ENCODE measurements around the gene GPR156.
"Not testable (repeated sequence)": the region's sequence is repeated elsewhere in the genome, so short reads cannot be mapped to it uniquely, and the experiment has no call there.

GPR156 gene

DNA sequence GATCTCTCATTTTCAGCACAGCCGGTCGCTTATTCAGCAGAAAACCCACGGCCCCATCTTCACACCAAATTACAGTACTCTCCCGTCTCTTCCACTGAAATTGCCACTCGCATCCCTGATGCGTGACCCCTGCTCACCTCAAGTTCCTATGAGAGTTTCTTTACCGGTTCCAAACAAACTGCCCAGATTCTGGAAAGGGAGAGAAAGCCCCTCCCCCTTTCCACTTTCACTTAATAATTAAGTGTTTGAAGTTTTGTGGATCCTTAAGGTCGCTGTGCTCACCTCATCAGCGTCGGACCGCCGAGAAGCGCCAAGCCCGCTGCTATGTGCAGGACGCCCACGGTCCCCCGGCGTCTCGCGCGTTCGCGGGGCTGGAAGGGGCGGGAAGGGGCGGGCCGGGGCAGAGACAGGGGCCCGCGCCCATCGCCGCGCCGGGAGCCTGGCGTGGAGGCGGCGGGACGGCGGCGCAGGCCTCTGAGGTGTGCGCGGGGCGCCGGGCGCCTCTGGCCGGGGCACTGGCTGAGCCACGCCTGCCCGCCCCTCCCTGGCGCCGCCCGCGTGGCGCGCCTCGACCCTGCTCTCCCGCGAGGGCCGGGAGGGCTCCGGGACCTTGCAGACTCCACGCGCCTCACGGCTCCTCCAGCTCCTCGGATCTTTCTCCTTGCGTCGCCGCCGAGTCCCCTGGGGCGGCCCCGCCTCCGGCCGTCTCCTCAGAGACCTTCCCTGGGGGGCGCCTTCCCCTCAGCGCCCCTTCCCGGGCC lies at the start of gene GPR156:
TSS of gene GPR156 (minus strand) at position 476 of the 761 bp plus-strand sequence. CDS start 41,124 bp downstream, outside the sequence.
- DNase-seq (ENCODE audit: insufficient read length, low spot score) = no peak
- TF ChIP-seq POLR2A (IDR thresholded peaks at IDR 0.05; ENCODE audit: low read depth, low read length) = no peak; the same call in 1 of the 2 replicates
- FAIRE-seq = no peak

DNA sequence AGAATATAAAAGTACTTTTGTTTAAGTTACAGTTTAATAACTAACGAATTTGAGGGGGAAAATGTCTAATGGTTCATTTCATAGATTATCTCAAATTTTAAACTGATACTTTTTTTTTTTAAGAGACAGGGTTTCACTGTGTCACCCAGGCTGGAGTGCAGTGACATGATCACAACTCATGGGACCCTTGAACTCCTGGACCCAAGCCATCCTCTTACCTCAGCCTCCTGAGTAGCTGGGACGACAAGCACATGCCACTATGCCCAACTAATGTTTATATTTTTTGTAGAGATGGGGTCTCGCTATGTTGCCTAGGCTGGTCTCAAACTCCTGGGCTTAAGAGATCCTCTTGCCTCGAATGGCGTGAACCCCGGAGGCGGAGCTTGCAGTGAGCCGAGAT lies 47.6 kb upstream of the GPR156 start:
- DNase-seq (ENCODE audit: insufficient read length, low spot score) = no peak
- TF ChIP-seq POLR2A (IDR thresholded peaks at IDR 0.05; ENCODE audit: low read depth, low read length) = no peak
- no peak for FAIRE-seq

DNA sequence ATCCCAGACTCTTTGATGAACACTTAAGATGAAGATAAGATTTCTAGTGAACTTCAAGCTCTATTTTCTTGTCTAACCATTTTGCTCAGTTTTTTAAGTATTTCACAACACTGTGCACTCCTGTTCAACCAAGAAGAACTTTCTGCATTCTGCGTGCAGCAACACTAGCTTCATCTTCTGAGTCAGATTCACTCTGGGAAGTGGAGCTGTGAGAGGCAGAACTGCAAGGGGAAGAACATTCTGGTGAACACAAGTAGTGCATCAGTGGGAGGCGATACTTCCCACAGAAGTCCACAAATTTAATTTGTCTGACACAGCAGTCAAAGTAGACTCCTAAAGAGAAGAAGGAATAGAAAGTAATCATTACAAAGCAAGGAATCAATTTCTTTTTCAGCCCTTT lies 46.1 kb upstream of the GPR156 start:
- FAIRE-seq (peak; percentile 27), DNase-seq (ENCODE audit: insufficient read length, low spot score) (no peak)
- TF ChIP-seq POLR2A (IDR thresholded peaks at IDR 0.05; ENCODE audit: low read depth, low read length) = no peak

DNA sequence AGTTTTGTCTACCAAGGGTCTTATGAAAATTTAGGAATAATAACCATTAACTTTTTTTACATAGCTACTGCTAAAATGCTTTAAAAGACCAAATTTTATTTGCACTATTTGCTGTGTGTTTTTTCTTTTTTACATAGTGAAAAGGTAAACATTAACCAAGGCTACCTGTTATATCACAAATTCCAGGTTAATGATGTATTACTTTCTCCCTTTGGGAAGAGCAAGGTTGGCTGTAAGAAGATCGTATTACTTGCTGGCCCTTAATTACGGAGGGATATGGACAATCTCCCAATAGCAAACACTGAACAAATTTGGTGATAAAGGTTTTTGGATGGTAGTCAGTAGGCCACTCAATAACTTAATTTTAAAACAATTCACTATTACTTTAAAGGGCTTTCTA lies 41.8 kb upstream of the GPR156 start:
- no peak for FAIRE-seq
- TF ChIP-seq POLR2A (IDR thresholded peaks at IDR 0.05; ENCODE audit: low read depth, low read length) = no peak
- DNase-seq (ENCODE audit: insufficient read length, low spot score) = no peak

DNA sequence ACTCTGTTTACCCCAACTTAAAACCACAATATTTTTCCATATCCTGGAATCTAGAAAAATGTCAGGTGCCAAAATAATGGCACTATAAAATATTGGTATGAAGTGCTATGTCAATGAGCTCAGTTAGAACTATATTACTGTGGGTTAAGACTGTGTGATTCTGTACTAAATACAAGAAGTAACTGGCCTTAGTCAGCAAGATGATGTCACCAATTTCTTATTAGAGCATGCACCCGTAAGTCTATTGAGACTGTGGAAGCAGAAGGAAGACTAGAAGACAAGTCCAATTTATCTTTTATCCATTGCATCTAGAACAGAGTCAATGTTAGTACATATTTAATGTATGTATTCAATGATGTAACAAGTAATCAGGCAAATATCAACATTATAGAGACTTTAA lies 39.2 kb upstream of the GPR156 start:
- TF ChIP-seq POLR2A (IDR thresholded peaks at IDR 0.05; ENCODE audit: low read depth, low read length) = no peak
- DNase-seq (ENCODE audit: insufficient read length, low spot score) (no peak), FAIRE-seq (peak; percentile 97)

DNA sequence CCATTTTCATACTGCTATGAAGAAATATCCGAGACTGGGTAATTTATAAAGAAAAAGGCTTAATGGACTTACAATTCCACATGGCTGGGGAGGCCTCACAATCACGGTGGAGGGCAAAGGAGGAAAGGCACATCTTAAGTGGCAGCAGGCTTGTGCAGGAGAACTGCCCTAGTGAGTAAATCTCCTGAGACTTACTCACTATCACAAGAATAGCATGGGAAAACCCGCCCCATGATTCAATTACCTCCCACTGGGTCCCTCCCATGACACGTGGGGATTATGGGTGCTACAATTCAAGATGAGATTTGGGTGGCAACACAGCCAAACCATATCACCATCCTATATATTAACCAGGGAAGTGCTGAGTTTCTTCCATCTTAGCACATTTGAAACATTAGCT lies 38.7 kb upstream of the GPR156 start:
- FAIRE-seq; DNase-seq (ENCODE audit: insufficient read length, low spot score): not testable (repeated sequence)

DNA sequence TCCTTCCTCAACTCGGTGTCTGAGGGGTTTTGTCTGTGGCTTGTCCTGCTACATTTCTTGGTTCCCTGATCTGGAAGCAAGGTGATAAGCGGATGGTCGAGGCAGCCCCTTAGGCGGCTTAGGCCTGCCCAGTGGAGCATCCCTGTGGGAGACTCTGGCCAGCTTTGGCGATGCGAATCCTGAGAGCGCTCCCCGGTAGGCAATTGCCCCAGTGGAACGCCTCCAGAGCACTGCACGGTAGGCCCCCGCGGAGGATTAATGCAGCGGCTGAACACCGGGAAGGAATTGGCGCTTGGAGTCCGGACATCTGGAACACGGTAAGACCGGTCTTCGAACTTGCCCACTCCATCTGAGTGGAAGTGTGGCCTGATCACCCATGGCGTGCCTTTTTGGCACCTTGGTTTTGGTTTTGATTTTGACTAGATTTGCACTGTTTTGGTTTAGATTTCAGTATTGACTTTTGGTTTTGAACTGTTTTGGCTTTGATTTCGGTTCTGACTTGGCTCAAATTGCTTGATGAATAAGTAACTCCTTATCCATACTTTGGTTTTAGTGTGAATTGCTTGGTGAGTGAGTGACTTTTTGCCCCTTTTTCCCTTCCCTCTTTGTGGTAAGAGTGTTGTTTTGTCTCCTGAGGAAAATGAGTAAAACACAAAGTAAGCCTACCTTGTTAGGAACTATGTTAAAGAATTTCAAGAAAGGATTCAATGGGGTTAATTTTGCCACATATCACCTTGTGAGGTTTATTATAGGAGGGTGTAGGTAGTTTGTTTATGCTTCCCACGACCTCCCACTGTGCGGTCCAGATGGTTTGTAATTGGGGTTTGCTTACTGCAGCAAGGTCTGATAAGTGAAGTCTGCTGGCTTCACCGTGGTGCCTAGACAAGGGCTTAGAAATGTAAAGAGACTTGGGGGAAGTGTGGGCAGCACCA lies 27.1 kb upstream of the GPR156 start:
- TF ChIP-seq POLR2A (IDR thresholded peaks at IDR 0.05; ENCODE audit: low read depth, low read length) = no peak
- DNase-seq (ENCODE audit: insufficient read length, low spot score) = no peak
- no peak for FAIRE-seq

DNA sequence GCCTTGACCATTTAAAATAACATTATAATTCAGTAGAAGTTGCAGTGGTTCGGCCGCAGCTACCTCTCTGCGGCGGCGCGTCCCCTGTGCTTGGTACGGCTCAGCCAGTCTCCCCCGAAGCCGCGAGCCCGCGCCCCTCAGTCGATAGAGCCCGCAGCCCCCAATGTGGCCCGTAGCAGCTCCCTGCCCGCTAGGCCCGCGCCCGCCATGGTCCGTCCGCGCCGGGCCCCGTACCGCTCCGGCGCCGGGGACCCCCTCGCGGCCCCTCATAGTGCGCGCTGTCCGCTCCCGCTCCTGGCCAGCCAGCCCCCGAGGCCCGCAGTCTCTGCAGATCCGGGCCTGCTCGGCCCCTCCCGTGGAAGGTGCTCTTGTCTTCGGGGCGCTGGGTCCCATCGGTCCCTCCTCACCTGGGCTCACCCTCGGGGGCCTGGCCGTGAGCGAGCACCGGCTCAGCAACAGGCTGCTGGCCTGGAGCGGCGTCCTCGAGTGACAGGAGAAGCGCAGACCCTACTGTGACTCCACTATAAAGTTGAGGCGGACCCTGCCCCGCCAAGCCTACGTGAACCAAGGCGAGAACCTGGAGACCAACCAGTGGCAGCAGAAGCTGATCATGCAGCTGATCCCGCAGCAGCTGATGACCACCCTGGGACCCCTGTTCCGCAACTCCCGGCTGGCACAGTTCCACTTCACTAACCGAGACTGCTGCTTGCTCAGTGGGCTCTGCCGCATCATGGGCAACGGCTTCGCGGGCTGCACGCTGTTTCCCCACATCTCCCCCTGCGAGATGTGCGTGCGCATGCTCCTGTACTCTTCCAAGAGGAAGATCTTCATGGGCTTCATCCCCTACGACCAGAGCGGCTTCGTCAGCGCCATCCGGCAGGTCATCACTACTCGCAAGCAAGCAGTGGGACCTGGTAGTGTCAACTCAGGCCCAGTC lies 21.8 kb upstream of the GPR156 start:
- no peak for TF ChIP-seq POLR2A (IDR thresholded peaks at IDR 0.05; ENCODE audit: low read depth, low read length)
- no peak for FAIRE-seq
- no peak for DNase-seq (ENCODE audit: insufficient read length, low spot score)

DNA sequence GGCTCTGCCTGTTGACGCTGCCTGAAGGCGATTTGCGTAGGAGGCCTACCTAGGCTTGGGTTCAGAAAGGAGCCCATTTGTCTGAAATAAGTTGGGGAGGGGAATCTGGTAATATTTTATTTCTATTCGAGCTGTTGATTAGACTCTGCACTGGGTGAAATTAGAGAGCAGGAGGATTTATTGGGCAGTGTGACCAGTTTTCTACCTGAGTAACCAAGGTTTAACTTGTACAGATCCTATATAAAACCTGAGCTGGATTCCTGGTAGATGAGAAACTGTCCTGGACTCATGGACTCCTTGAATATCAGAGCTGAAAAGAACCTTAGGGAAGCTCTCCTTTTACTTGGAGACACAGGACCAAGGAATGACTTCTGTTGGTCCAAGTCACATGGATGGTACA lies 19.6 kb upstream of the GPR156 start:
- DNase-seq (ENCODE audit: insufficient read length, low spot score) (no peak), FAIRE-seq (no peak)
- TF ChIP-seq POLR2A (IDR thresholded peaks at IDR 0.05; ENCODE audit: low read depth, low read length) = no peak

DNA sequence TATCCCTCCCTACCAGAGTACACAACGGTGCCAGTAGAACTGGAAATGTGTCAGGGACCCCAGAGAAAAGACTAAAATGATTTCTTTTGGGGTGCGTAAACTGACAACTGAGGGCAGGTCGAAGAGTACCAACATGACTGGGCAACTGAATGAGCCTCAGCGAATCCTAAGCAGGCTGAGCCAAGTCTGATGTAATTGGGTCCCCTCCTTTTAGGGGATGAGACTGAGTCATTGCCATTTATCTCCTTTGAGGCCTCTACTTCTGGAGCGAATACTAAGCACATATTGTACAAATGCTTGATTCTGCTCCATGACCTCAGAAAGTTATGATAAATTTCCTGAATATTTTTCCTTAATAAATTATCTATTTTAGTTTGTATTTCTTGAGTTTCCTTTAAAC lies 17.3 kb upstream of the GPR156 start:
- FAIRE-seq = no peak
- no peak for TF ChIP-seq POLR2A (IDR thresholded peaks at IDR 0.05; ENCODE audit: low read depth, low read length)

DNA sequence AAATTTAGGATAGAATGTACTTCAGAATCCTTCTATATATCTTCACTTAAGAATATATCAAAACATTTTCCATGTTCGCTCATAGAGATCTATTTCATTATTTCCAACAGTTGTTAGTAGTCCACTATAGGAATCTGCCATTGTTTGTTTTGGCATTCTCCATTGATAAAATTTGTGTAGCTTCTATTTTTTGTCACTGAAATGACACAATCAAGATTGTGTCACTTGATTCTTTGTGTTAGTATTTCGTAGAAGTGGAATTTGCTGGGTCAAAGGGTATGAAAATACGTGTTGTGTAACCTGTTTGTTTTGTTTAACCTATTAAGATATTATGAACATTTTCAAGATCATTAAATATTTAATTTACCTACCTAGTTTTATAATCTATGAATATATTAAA lies 15.9 kb upstream of the GPR156 start:
- TF ChIP-seq POLR2A (IDR thresholded peaks at IDR 0.05; ENCODE audit: low read depth, low read length) = no peak
- FAIRE-seq (no peak), DNase-seq (ENCODE audit: insufficient read length, low spot score) (no peak)

More for the DNA sequence above, 17.3 kb upstream of the GPR156 start:
- no peak for DNase-seq (ENCODE audit: insufficient read length, low spot score)

DNA sequence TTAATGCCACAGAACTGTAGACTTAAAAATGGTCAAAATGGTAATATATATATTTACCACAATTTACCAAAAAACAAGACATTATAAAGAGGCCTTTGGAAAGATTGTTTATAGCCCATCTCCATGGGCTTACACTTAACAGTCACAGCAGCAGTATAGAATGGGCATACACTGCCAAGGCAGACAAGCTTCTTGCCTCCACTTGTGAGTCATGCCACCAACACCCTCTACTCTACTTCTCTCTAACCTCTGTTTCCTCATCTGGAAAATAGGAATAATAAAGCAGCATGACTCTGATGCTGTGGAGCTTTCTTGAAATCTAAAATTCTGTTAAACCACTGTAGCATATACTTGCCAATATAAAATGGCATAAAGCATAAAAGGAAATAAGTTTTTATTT lies 14.4 kb upstream of the GPR156 start:
- DNase-seq (ENCODE audit: insufficient read length, low spot score) (no peak), FAIRE-seq (peak; percentile 6)
- no peak for TF ChIP-seq POLR2A (IDR thresholded peaks at IDR 0.05; ENCODE audit: low read depth, low read length)

DNA sequence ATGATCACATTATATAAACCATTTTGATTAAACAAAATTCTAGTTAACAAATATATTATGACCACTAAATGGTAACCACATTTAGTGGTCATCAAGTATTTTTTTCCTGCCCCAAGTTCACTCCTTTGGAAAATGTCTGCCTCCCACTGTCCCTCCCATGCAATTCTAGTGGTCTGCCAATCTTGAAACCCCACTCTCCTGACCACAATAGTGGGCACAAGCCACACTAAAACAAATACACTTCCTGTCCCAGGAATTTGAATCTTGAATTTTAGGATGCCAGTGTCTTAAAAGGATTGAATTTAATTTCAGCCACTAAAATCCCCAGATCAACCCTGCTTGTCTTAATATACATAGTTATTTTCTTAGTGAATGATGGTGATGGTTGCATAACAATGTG lies 14.0 kb upstream of the GPR156 start:
- FAIRE-seq = no peak
- DNase-seq (ENCODE audit: insufficient read length, low spot score) = no peak
- no peak for TF ChIP-seq POLR2A (IDR thresholded peaks at IDR 0.05; ENCODE audit: low read depth, low read length)

DNA sequence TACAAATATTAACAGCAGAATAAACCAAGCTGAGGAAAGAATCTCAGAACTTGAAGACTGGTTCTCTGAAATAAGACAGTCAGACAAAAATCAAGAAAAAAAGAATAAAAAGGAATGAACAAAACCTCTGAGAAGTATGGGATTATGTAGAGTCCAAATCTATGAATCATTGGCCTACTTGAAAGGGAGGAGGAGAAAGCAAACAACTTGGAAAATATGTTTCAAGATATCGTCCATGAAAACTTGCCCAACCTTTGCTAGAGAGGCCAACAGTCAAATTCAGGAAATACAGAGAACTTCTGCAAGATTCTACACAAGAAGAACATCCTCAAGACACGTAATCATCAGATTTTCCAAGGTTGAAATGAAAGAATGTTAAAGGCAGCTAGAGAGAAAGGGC lies 6.5 kb upstream of the GPR156 start:
- not testable (repeated sequence) for FAIRE-seq; DNase-seq (ENCODE audit: insufficient read length, low spot score)
